Fibroblast of lung (primary cell): ENCODE data around the gene INPP4A.

Source experiments
- CTCF ChIP-seq, 2 donors: IDR thresholded peaks in 1 of 2; conservative IDR thresholded peaks in 1 of 2; 1 replicate in 1 of 2; 2 replicates in 1 of 2; pipeline ENCODE4 v1.5.1; 2011 to 2012; ENCODE audit warnings: low read length in 2 of 2, control low read depth in 1 of 2, inconsistent platforms in 1 of 2, low read depth in 1 of 2, mild to moderate bottlenecking in 1 of 2
- EZH2 ChIP-seq: IDR thresholded peaks from 2 replicates; pipeline ENCODE4 v1.5.1; 2012; ENCODE audit warnings: low read length, control low read depth, mild to moderate bottlenecking; ENCODE audit errors: missing control alignments

GRCh38 chr2:98479959-98480524 lies 35.4 kb downstream of the INPP4A start:
- no peak for TF ChIP-seq CTCF (conservative IDR thresholded peaks at IDR 0.05 in 1 of 2, IDR thresholded peaks at IDR 0.05 in 1 of 2; ENCODE audit: low read depth in 1 of 2, low read length in 2 of 2)
- TF ChIP-seq EZH2, result no peak
